LHCN-M2 (cell line): Measurements from ENCODE around the gene DZIP1L. TPM values are rescaled to one million over a fixed set of nuclear protein-coding genes. Genes with fewer than 3 reads are reported as not detected.
"Not testable (repeated sequence)": the region's sequence is repeated elsewhere in the genome, so short reads cannot be mapped to it uniquely, and the experiment has no call there.

Experiments
- DNase-seq: peaks from one replicate; pipeline ENCODE4 v3.0.0-alpha.2; 2012; ENCODE audit warnings: low read depth
- polyA plus RNA-seq: library from polyadenylated mRNA; unstranded; fragments of >200 nt; gene quantifications from one replicate; pipeline ENCODE4 v1.2.1, GENCODE V29; 2012; ENCODE audit warnings: missing spikeins
- total RNA-seq: library from RNA; depleted of rRNA; stranded (reverse); fragments of >200 nt; gene quantifications from 2 replicates; pipeline ENCODE4 v1.2.3, GENCODE V29; 2014; rRNA removed

Gene DZIP1L, protein sequence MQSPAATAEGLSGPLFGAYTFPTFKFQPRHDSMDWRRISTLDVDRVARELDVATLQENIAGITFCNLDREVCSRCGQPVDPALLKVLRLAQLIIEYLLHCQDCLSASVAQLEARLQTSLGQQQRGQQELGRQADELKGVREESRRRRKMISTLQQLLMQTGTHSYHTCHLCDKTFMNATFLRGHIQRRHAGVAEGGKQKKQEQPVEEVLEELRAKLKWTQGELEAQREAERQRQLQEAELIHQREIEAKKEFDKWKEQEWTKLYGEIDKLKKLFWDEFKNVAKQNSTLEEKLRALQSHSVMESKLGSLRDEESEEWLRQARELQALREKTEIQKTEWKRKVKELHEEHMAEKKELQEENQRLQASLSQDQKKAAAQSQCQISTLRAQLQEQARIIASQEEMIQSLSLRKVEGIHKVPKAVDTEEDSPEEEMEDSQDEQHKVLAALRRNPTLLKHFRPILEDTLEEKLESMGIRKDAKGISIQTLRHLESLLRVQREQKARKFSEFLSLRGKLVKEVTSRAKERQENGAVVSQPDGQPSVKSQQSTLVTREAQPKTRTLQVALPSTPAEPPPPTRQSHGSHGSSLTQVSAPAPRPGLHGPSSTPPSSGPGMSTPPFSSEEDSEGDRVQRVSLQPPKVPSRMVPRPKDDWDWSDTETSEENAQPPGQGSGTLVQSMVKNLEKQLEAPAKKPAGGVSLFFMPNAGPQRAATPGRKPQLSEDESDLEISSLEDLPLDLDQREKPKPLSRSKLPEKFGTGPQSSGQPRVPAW
- total RNA-seq = 18.3 and 18.9 TPM in 2 replicates
- 6.1 TPM for polyA plus RNA-seq

DNA sequence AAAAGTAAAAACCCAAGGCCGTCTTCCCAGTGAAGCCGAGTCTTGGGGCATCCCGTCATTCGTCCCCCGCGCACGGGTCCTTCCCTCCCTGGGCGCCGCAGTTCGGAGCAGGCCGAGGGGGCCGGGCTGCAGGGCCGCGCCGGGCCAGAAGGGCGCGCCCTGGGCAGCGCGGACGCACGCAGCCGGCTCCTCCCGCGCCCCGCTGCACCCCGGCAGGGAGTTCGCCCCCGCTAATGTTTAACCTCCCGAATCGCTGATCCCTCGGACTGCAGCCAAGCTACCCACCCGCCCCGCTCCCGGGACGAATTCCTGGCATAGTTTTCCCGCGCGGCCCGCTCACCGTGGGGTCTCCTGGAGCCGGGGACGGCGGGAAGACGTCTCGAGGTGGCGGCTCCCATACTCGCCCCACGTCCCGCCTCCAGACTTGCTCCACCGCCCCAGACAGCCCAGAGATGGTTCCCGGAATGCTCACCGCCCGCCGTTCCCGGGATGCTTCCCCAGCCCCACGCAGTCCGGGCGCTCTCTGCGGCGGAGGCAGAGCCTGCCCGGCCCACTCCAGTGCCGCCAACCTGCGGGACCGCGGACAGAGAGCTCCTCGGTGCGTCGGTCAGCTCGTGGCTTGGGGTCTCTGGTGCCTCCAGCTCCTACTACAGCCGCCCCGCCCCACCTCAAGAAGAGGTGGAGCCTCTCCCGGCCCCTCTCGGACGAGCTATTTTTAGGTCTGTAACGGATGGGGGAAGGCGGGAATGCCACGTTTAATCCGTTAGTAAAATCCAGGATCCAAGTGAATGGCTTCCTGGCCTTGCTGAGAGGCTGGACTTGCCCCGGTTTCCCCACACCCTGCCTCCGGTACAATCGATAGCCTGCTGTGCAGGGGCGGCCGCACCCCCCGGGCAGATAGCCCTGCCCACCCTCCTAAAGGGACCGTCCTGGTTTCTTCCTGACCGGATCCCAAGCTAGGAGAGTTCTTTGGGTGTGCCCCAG is at the start of gene DZIP1L:
TSS of gene DZIP1L (minus strand) at position 621 of the 984 bp plus-strand sequence. CDS start 11,637 bp downstream, outside the sequence.
- peak; percentile 72 for DNase-seq

DNA sequence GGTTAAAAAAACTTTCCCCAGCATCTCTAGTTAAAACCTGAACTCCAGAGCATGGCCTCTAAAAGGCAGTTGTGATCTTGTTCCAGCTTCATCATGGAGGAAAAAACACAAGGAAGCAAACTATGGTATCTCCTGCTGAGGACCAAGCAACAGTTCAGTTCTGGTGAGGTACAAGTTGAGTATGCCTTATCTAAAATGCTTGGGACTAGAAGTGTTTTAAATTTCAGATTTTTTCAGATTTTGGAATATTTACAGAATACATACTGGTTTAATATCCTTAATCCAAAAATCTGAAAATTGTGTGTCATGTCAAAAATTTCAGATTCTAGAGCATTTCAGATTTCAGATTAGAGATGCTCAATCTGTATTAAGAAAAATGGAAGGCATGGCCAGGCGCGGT is 49.7 kb upstream of the DZIP1L start:
- no peak for DNase-seq

DNA sequence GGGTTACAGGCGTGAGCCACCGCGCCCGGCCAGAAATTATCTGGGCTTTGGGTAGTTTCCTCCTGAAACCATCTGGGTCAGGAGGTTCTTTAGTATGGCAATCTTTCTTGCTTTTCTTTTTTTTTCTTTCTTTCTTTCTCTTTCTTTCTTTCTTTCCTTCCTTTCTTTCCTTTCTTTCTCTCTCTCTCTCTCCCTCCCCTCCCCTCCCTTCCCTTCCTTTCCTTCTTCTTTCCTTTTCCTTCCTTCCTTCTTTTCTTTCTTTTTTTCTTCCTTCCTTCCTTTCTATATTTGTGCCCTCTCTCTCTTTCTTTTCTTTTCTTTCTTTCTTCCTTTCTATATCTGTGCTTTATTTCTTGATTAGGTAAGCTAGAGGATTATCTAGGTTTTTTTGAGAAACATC is 42.3 kb upstream of the DZIP1L start:
- no peak for DNase-seq

GRCh38 chr3:138154534-138154933 is 39.1 kb upstream of the DZIP1L start:
- no peak for DNase-seq

- peak; percentile 14 for DNase-seq
These were observed 33.1 kb upstream of the DZIP1L start for GRCh38 chr3:138148503-138148902.

GRCh38 chr3:138142181-138142580 is 26.8 kb upstream of the DZIP1L start:
- DNase-seq = not testable (repeated sequence)

GRCh38 chr3:138140940-138141339 is 25.5 kb upstream of the DZIP1L start:
- DNase-seq = peak; percentile 8

DNA sequence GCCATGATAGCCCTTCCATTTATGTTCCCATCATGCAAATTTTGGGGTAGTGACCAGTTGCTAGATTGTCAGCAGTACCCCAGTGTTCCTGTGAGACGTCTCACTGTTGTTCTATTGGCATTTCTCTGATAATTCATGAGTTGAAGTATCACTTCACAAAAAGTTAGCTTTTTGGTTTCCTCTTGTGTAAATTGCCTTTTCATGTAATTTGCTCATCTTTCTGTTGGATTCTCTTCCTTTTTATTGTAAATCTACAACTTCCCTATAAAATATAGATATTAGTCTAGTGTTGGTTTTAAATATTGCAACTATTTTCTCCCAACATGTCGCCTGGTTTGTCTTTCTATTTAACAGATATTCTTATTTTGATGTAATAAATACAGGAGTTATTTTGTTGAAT is 24.3 kb upstream of the DZIP1L start:
- DNase-seq = no peak

- no peak for DNase-seq
These were observed 22.5 kb upstream of the DZIP1L start for GRCh38 chr3:138137861-138138260.

DNA sequence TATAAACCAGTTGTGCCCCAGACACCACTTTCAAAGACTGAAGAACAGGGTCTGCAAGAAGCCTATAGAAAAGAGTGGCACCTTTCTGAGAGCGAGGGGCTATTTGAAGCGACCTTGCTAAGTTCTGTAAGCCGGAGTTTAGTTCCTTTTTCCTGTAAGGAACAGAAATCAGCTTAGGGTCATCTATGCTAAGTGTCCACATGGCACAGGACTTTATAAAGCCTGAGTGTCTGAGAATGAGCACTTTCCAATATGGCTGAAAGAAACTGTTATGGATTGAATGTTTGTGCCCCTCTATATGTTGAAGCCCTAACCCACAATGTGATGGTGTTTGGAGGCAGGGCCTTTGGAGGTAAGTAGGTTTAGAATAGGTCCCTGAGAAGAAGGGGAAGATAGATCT is 20.8 kb upstream of the DZIP1L start:
- DNase-seq = no peak

DNA sequence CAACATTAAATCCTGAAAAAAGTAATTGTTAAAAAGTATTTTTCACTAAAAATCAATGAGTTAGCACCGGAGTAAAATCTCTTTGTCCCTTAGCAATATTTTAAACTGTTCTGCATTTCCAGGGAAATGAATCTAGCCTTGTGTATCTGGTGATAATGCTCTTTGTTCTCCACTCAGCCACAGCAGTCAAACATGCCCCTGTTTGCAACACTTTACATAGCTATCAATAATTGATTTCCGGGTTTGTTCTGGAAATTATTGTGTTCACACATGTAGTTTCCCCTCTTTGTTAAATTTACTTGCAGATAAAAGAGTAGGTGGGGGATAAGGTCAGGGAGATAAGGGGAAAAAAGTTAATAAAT is 20.4 kb upstream of the DZIP1L start:
- no peak for DNase-seq

- DNase-seq = no peak
These were observed 19.9 kb upstream of the DZIP1L start for GRCh38 chr3:138135146-138135832.

- no peak for DNase-seq
These were observed 16.8 kb upstream of the DZIP1L start, which contains the start of gene A4GNT for GRCh38 chr3:138132239-138132638. Gene A4GNT (minus strand): TSS chr3:138132390. CDS start chr3:138131256, 1,134 bp downstream.

- DNase-seq = peak; percentile 89
These were observed 12.4 kb upstream of the DZIP1L start for GRCh38 chr3:138127636-138128365.

GRCh38 chr3:138125548-138126221 is 10.3 kb upstream of the DZIP1L start:
- peak; percentile 54 for DNase-seq

DNA sequence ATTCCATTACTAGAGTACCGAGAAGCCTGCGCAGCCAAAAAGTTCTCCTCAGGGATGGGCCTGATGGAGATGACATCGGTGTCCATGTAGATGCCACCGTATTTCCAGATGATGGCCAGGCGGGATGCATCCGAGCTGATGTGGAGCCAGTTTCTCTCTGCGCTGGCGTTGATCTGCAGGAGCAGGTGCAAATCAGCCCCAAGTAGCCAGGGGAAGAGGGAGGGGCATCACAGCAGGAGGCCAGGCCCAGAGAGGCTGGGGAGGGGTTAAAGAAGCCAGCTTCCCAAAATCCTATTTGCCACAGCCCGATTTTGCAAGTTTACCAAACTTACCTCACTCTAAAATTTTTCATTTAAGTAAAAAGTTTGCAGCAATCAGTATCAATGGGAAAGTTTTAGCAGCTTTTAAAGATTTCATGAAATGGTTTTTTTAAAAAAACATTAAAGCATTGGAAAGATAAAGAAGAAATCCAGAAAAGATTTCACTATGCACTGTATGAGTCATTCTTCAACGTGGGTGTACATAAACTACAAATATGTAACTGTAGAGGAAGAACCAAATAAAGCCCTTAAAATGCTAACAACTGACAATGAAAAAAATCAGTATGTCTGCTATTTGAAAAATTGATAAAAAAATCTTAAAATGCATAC is 9.4 kb upstream of the DZIP1L start:
- peak; percentile 93 for DNase-seq

DNA sequence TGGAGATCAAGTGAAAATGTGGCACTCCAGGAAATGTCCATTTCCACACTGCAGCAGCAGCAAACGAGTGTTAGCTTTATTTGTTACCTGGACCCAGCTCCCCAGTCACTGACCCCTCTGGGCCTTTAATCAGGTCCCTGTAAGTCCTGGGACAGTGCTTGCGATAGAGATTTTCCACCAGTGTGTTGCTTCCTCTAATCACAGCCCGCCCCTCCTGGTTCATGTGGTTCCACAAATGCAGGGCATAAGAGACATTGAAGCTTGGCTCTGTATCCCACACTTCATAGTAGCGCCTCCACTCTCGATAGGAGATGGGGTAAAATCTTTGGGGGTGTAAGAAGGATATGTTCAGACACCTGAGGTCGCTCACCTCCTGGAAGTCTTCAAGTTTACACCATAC is 8.8 kb upstream of the DZIP1L start:
- no peak for DNase-seq

DNA sequence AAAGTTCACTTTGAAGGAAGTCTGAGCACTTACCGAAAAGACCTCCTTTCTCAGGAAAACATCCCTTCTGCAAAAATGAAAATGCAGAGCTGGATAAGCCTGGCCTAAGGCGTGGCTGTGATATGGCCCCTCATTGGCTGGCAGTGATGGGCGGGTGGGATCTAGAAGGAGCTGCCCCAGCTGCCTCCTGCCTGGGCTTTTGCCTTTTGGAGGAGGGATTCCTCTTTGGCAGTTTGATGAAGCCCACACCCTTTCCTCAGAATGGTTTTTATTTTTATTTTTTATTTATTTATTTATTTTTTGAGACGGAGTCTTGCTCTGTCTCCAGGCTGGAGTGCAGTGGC is 4.0 kb upstream of the DZIP1L start:
- DNase-seq = no peak
